NCI-H2107 treated with DMSO at 0.1 percent for 48 hours (cell line): ENCODE data around the gene GRID1.

Experiments
- DNase-seq: peaks from one replicate; lab custom pipeline; 2025; ENCODE audit not compliant: unreplicated experiment; lab: John Stamatoyannopoulos, UW

Gene GRID1

GRCh38 chr10:85612378-85612775, 754.2 kb downstream of the GRID1 start:
- DNase-seq: no peak

- DNase-seq: no peak
Measured at GRCh38 chr10:85611746-85612377, 754.7 kb downstream of the GRID1 start.

GRCh38 chr10:85611093-85611740, 755.4 kb downstream of the GRID1 start:
- no peak for DNase-seq

GRCh38 chr10:85610381-85611092, 756.1 kb downstream of the GRID1 start:
- no peak for DNase-seq

GRCh38 chr10:85609509-85609908, 757.1 kb downstream of the GRID1 start:
- DNase-seq: no peak

GRCh38 chr10:85608706-85609105, 757.9 kb downstream of the GRID1 start:
- no peak for DNase-seq

GRCh38 chr10:85607043-85607695, 759.4 kb downstream of the GRID1 start:
- no peak for DNase-seq

GRCh38 chr10:85606401-85606800, 760.2 kb downstream of the GRID1 start:
- DNase-seq: no peak

- no peak for DNase-seq
Measured at GRCh38 chr10:85604884-85605283, 761.7 kb downstream of the GRID1 start.

- DNase-seq: no peak
Measured at GRCh38 chr10:85604136-85604725, 762.4 kb downstream of the GRID1 start.

- DNase-seq: no peak
Measured at GRCh38 chr10:85603151-85603940, 763.2 kb downstream of the GRID1 start.

GRCh38 chr10:85602713-85603112, 763.9 kb downstream of the GRID1 start:
- no peak for DNase-seq

GRCh38 chr10:85602306-85602705, 764.3 kb downstream of the GRID1 start:
- DNase-seq: no peak

- no peak for DNase-seq
Measured at GRCh38 chr10:85601526-85601925, 765.1 kb downstream of the GRID1 start.

GRCh38 chr10:85600744-85601081, 765.9 kb downstream of the GRID1 start:
- no peak for DNase-seq

- DNase-seq: no peak
Measured at GRCh38 chr10:85600026-85600743, 766.4 kb downstream of the GRID1 start.

GRCh38 chr10:85599081-85599480, 767.5 kb downstream of the GRID1 start:
- DNase-seq: no peak

- no peak for DNase-seq
Measured at GRCh38 chr10:85598646-85599045, 767.9 kb downstream of the GRID1 start.

GRCh38 chr10:85597006-85597405, 769.6 kb downstream of the GRID1 start:
- no peak for DNase-seq

- DNase-seq: no peak
Measured at GRCh38 chr10:85596389-85596788, 770.2 kb downstream of the GRID1 start.
